ENCODE data around the gene WDR70. TPM values are rescaled to one million over a fixed set of nuclear protein-coding genes. Genes with fewer than 3 reads are reported as not detected.
"Not testable (repeated sequence)": the region's sequence is repeated elsewhere in the genome, so short reads cannot be mapped to it uniquely, and the experiment has no call there.

WDR70 gene
- polyA plus RNA-seq, 10 donors: 23.1 to 38.8 (median 30.1) TPM

GRCh38 chr5:37568893-37569292 is 189.8 kb downstream of the WDR70 start:
- no peak for DNase-seq

- DNase-seq: no peak
Measured at GRCh38 chr5:37569466-37569865, 190.3 kb downstream of the WDR70 start.

GRCh38 chr5:37570597-37570996 is 191.5 kb downstream of the WDR70 start:
- no peak for DNase-seq

- no peak for DNase-seq
Measured at GRCh38 chr5:37571985-37572384, 192.9 kb downstream of the WDR70 start.

- DNase-seq: no peak
Measured at GRCh38 chr5:37575541-37576489, 196.7 kb downstream of the WDR70 start.

GRCh38 chr5:37576552-37576951 is 197.4 kb downstream of the WDR70 start:
- DNase-seq: no peak

GRCh38 chr5:37578176-37578575 is 199.1 kb downstream of the WDR70 start:
- DNase-seq: no peak

GRCh38 chr5:37580106-37580505 is 201.0 kb downstream of the WDR70 start:
- peak in 1 of 3 donors; percentile 10 for DNase-seq

- no peak for DNase-seq
Measured at GRCh38 chr5:37582202-37582601, 203.1 kb downstream of the WDR70 start.

GRCh38 chr5:37593292-37593691 is 214.2 kb downstream of the WDR70 start:
- DNase-seq: not testable (repeated sequence)

GRCh38 chr5:37594864-37595263 is 215.7 kb downstream of the WDR70 start:
- DNase-seq: not testable (repeated sequence)

GRCh38 chr5:37598733-37599132 is 219.6 kb downstream of the WDR70 start:
- DNase-seq: peak in 2 of 3 donors; percentile 25 to 45

- no peak for DNase-seq
Measured at GRCh38 chr5:37601163-37601562, 222.0 kb downstream of the WDR70 start.

GRCh38 chr5:37603072-37603471 is 224.0 kb downstream of the WDR70 start:
- DNase-seq: no peak

- no peak for DNase-seq
Measured at GRCh38 chr5:37604290-37604689, 225.2 kb downstream of the WDR70 start.

- DNase-seq: no peak
Measured at GRCh38 chr5:37606148-37606547, 227.0 kb downstream of the WDR70 start.

- no peak for DNase-seq
Measured at GRCh38 chr5:37606632-37607248, 227.6 kb downstream of the WDR70 start.

GRCh38 chr5:37615184-37615583 is 236.1 kb downstream of the WDR70 start:
- DNase-seq: peak; percentile 43 to 86 (median 52)

- peak in 1 of 3 donors; percentile 20 for DNase-seq
Measured at GRCh38 chr5:37619353-37619752, 240.2 kb downstream of the WDR70 start.

GRCh38 chr5:37622354-37622753 is 243.2 kb downstream of the WDR70 start:
- not testable (repeated sequence) for DNase-seq

GRCh38 chr5:37626266-37626665 is 247.1 kb downstream of the WDR70 start:
- DNase-seq: no peak

GRCh38 chr5:37628876-37629275 is 249.8 kb downstream of the WDR70 start:
- no peak for DNase-seq

- no peak for DNase-seq
Measured at GRCh38 chr5:37631939-37632338, 252.8 kb downstream of the WDR70 start.
